Activated naive CD4-positive, alpha-beta T cell treated with anti-CD3 and anti-CD28 coated beads for 36 hours (primary cell): Measurements from ENCODE around the gene MSH3. TPM values are rescaled to one million over a fixed set of nuclear protein-coding genes. Genes with fewer than 3 reads are reported as not detected.
"Not testable (repeated sequence)": the region's sequence is repeated elsewhere in the genome, so short reads cannot be mapped to it uniquely, and the experiment has no call there.

Experiments used
- CTCF ChIA-PET: fragments of 350-600 bp; sonication (Branson Sonifier 250); formaldehyde crosslinking; loops from one replicate; lab custom pipeline; 2021; ENCODE audit warnings: antibody characterized with exemption; lab: Charles Lee
- DNase-seq: peaks from one replicate; pipeline ENCODE4 v3.0.0-alpha.2; 2020
- H3K27ac Mint-ChIP-seq: one replicate; pipeline ENCODE4 v1.8.0; 2021; ENCODE audit warnings: mild to moderate bottlenecking, mixed read lengths
- H3K27me3 Mint-ChIP-seq: one replicate; pipeline ENCODE4 v1.8.0; 2021; ENCODE audit warnings: low read depth, mixed read lengths
- H3K36me3 Mint-ChIP-seq: one replicate; pipeline ENCODE4 v1.8.0; 2021; ENCODE audit warnings: low read depth, mixed read lengths
- H3K4me1 Mint-ChIP-seq: one replicate; pipeline ENCODE4 v1.8.0; 2021; ENCODE audit warnings: low read depth, mixed read lengths
- H3K4me3 Mint-ChIP-seq: one replicate; pipeline ENCODE4 v1.8.0; 2021; ENCODE audit warnings: mild to moderate bottlenecking, moderate library complexity, mixed read lengths
- H3K9me3 Mint-ChIP-seq: one replicate; pipeline ENCODE4 v1.8.0; 2021; ENCODE audit warnings: mixed read lengths
- intact Hi-C: fragments of 100-400 bp; cut with micrococcal nuclease; formaldehyde crosslinking; loops from one replicate; pipeline ENCODE4 v1.15.1; 2023
- total RNA-seq, 2 experiments: library from RNA; stranded (reverse); gene quantifications; one replicate each; pipeline ENCODE4 v1.2.3, GENCODE V29; 2021

The MSH3 gene
- total RNA-seq, 2 experiments from 2014 or later = 25.1 to 25.8 TPM

DNA sequence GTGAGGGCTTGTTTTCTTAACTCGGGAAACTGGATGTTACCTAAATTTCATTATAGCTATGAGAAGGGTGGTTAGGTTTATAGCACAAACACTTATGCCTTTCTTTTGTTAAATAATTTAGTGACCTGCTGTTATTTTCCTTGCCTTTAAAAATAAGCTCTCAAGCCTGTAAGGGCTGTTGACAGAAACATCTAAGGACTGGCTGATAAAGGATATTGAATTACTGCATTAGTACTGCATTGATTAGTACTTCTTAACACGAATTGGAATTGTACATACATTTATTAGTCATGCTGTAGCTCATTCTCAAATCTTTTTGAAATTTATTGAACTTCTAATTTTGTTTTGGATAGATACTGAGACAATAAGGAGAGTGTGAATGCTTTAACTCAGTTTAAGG is 85.4 kb downstream of the MSH3 start:
- Mint-ChIP-seq H3K27me3 (no peaks in the 10 kb centered on the region), H3K36me3 (peaks cover 31% of the 10 kb centered on the region), H3K4me3 (no peak overlapping the region), H3K9me3 (no peaks in the 10 kb centered on the region), H3K27ac (no peak overlapping the region), H3K4me1 (peaks cover 4% of the 10 kb centered on the region)
- CTCF ChIA-PET = interaction anchor here (0.7 kb wide), 1 partner anchor 13 kb away, joined by 4 read pairs; no protein-coding TSS in a partner anchor
- no peak for DNase-seq
- intact Hi-C loops = no loop called here

DNA sequence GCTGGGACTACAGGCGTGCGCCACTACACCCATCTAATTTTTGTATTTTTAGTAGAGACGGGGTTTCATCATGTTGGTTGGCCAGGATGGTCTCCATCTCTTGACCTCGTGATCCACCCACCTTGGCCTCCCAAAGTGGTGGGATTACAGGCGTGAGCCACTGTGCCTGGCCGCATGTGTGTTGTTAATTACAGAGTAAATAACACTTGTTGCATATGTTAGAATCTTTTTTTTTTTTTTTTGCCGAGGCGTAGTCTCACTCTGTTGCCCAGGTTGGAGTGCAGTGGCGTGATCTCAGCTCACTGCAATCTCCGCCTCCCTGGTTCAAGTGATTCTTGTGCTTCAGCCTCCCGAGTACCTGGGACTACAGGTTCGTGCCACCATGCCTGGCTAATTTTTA is 86.0 kb downstream of the MSH3 start:
- H3K27ac Mint-ChIP-seq, DNase-seq, H3K4me1 Mint-ChIP-seq, H3K27me3 Mint-ChIP-seq, intact Hi-C loops, H3K9me3 Mint-ChIP-seq, H3K4me3 Mint-ChIP-seq: not testable (repeated sequence)
- H3K36me3 Mint-ChIP-seq = peaks cover 35% of the 10 kb centered on the region
- CTCF ChIA-PET = interaction anchor here (0.7 kb wide), 1 partner anchor 13 kb away, joined by 4 read pairs; no protein-coding TSS in a partner anchor

DNA sequence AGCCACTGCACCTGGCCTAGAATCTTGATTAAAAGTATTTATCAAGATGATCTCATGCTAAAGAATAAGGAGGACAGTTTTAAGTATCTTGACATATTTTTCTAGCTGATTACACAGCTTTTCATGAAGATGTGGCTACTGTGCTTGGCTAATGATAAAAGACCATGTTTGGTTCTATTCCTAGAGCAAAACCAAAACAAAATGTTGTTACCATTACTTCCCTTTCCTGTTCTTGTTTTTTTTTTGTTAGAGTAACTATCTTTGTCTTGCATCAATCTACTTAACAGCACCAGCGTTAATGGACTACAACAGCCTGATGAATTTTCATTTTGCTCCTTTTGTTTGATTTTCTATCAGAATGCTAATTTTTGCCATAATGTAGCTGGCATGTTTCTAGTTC is 86.5 kb downstream of the MSH3 start:
- no peak overlapping the region for H3K27ac Mint-ChIP-seq

DNA sequence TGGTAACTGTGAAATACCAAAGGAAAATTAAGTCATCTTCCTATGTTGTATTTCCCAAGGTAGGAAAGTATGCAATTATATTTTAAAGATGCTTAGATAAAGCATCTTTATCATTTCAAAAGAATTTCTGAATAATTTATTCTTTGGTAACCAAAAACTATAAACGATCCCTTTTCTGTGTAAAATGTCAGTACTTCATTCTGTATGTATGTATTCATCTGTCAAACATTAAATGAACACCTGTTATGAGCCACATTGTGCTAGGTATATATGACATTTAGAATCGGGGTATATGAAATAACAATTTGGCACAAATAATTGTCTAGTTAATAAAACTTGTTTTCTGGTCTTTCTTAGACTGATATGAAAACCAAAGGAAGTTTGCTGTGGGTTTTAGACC is 89.7 kb downstream of the MSH3 start:
- Mint-ChIP-seq H3K4me1 (peaks cover 4% of the 10 kb centered on the region), H3K4me3 (no peak overlapping the region), H3K27ac (no peak overlapping the region), H3K9me3 (no peaks in the 10 kb centered on the region), H3K27me3 (no peaks in the 10 kb centered on the region), H3K36me3 (peaks cover 50% of the 10 kb centered on the region)
- no peak for DNase-seq
- CTCF ChIA-PET = no interaction called here
- intact Hi-C loops = no loop called here

More for the DNA sequence above, 86.5 kb downstream of the MSH3 start:
- Mint-ChIP-seq H3K9me3 (no peaks in the 10 kb centered on the region), H3K36me3 (peaks cover 40% of the 10 kb centered on the region), H3K4me1 (peaks cover 4% of the 10 kb centered on the region), H3K27me3 (no peaks in the 10 kb centered on the region), H3K4me3 (no peak overlapping the region)
- CTCF ChIA-PET = interaction anchor here (0.6 kb wide), 1 partner anchor 30 kb away, joined by 3 read pairs; no protein-coding TSS in a partner anchor
- intact Hi-C loops = no loop called here
- DNase-seq = no peak

DNA sequence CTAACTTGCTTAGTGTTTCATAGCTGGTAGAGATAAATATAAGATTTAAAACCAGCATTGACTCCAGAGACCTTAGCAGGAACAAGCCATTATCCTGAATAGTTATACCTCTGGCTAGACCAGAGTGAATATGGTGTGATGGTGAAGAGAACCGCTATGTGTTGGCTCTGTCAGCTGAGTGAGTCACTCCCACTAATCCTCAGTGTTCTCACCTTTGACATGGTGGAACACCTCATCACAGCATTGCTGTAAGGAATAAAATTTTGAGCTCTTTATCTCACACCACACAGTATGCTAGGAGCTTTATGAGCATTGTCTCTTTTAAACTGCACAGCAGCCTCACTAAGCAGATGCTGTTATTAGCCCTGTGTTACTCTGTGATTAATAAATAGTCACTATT is 91.0 kb downstream of the MSH3 start:
- intact Hi-C loops = no loop called here
- Mint-ChIP-seq H3K9me3 (no peaks in the 10 kb centered on the region), H3K36me3 (peaks cover 56% of the 10 kb centered on the region), H3K4me3 (no peak overlapping the region), H3K27ac (no peak overlapping the region), H3K4me1 (peaks cover 4% of the 10 kb centered on the region), H3K27me3 (no peaks in the 10 kb centered on the region)
- CTCF ChIA-PET = interaction anchor here (0.7 kb wide), 1 partner anchor 421 kb away, joined by 3 read pairs; no protein-coding TSS in a partner anchor
- no peak for DNase-seq

DNA sequence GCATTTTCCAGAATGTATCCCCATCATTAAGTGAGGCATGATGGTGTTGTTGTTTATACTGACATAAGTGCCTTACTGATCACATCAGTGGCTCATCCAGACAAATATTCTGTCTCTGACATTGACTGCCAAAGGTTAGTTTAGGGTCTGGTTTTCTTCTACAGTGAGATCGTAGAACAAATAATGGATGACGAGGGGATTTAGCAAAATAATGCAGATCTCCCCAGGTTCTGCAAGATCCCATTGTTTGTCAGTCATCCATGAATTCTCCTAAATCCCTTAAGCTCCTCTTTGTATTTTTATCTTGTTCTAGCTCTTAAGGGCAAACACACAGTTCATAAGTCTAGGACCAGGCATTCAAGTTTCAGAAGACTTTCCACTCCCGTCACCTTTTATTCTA is 93.5 kb downstream of the MSH3 start:
- Mint-ChIP-seq H3K27me3 (no peaks in the 10 kb centered on the region), H3K27ac (no peak overlapping the region), H3K36me3 (peaks cover 55% of the 10 kb centered on the region), H3K9me3 (peaks cover 2% of the 10 kb centered on the region), H3K4me1 (no peaks in the 10 kb centered on the region), H3K4me3 (no peak overlapping the region)
- DNase-seq = no peak
- CTCF ChIA-PET = no interaction called here
- intact Hi-C loops = no loop called here

DNA sequence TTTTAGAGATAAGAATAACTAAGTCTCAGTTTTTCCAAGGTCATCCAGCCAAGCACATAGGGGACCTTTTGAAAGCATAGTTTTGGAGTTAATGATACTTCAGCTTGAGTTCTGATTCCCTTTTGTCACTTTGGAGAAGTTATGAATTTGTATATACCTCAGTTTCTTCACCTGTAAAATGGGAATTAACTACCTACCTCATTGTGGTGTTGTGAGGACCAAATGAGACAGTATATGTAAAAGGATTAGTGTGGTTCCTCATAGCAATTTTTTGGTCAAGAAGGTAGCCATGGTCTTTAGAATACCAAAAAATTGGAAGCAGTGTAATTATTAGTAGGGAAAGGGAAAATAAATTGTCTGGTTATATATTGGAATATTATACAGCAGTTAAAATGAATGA is 98.0 kb downstream of the MSH3 start:
- no peak for DNase-seq
- Mint-ChIP-seq H3K4me1 (peaks cover 35% of the 10 kb centered on the region), H3K27ac (no peak overlapping the region), H3K4me3 (no peak overlapping the region), H3K27me3 (no peaks in the 10 kb centered on the region), H3K36me3 (peaks cover 28% of the 10 kb centered on the region), H3K9me3 (peaks cover 2% of the 10 kb centered on the region)
- CTCF ChIA-PET = interaction anchor here (0.8 kb wide), 1 partner anchor 63 kb away, joined by 4 read pairs; no protein-coding TSS in a partner anchor
- intact Hi-C loops = no loop called here

DNA sequence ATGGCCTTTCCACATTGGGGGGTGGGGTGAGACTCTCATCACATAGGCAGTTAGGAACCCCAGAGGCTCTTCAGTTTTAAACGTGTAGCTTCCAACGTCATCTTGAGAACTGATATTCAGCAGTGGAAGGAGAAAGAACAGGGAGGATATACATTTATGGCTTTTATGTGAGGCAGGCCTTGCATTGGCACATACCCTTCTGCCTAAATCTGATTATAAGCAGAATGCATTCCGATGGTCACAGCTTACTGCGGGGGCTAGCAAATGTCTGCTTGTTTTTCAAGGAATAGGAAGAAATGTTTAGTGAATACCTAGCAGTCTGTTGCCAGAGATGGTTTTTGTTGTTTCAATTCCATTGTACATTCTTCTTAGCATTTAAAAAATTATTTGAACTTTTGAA is 99.3 kb downstream of the MSH3 start:
- Mint-ChIP-seq H3K27me3 (no peaks in the 10 kb centered on the region), H3K4me1 (peaks cover 44% of the 10 kb centered on the region), H3K36me3 (peaks cover 29% of the 10 kb centered on the region), H3K27ac (no peak overlapping the region), H3K9me3 (peaks cover 2% of the 10 kb centered on the region), H3K4me3 (no peak overlapping the region)
- intact Hi-C loops = loop anchor here (2.0 kb wide), 1 partner anchor 37 kb away; no protein-coding TSS in a partner anchor
- DNase-seq = no peak
- CTCF ChIA-PET = no interaction called here

DNA sequence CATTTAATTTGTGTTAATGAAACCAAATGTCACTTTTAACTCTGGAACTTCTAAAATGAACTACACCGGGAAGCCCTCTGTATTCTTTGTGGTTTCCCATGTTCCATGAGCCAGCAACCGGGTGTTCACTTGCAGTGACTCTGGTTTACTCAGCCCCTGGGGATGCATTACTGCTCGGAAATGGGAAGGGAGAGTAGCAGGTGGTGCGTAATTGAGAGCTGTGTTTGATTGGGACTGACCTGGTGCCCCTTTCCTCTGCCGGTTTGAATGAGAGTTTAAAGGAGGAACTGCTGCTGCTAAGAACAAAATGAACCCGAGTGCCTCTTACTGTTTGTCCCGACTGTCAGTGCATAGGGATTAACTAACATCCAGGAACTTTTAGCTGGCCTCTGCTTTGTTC is 100.4 kb downstream of the MSH3 start:
- H3K27ac Mint-ChIP-seq = peak overlapping the region; percentile 43
- peaks cover 54% of the 10 kb centered on the region for H3K4me1 Mint-ChIP-seq
- no peaks in the 10 kb centered on the region for H3K27me3 Mint-ChIP-seq
- CTCF ChIA-PET = no interaction called here
- peak; percentile 81 for DNase-seq
- H3K36me3 Mint-ChIP-seq = peaks cover 25% of the 10 kb centered on the region
- intact Hi-C loops = loop anchor here (1.0 to 5.0 kb wide), 7 partner anchors 38 to 352 kb away; partner anchors contain the start of genes DHFR, MSH3 and ZFYVE16
- H3K4me3 Mint-ChIP-seq = peak overlapping the region; percentile 32
- peaks cover 2% of the 10 kb centered on the region for H3K9me3 Mint-ChIP-seq

DNA sequence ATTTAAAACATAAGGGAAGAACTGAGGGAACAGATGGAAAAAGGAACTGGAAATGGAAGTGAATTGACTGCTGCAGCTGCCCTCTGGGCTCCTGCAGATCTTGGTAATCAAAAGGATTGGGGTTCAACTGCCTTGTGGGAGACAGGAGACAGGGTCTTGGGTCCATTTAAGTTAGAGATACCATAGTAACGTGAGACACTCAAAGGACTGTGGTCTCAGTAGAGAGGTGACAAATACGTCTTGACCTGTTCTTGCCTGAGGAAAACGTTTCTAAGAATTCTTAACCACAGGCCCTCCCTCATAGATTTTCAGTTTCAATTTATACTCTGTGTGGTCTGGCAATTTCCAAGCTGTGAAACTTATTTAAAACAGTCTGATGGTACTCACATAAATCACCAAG is 101.2 kb downstream of the MSH3 start:
- no peaks in the 10 kb centered on the region for H3K27me3 Mint-ChIP-seq
- H3K4me3 Mint-ChIP-seq = peak overlapping the region; percentile 32
- H3K36me3 Mint-ChIP-seq = peaks cover 22% of the 10 kb centered on the region
- intact Hi-C loops = loop anchor here (1.0 to 5.0 kb wide), 8 partner anchors 39 to 545 kb away; partner anchors contain the start of genes DHFR, MSH3, ZCCHC9 and ZFYVE16
- CTCF ChIA-PET = no interaction called here
- peaks cover 2% of the 10 kb centered on the region for H3K9me3 Mint-ChIP-seq
- peaks cover 58% of the 10 kb centered on the region for H3K4me1 Mint-ChIP-seq
- peak; percentile 22 for DNase-seq
- H3K27ac Mint-ChIP-seq = peak overlapping the region; percentile 43

DNA sequence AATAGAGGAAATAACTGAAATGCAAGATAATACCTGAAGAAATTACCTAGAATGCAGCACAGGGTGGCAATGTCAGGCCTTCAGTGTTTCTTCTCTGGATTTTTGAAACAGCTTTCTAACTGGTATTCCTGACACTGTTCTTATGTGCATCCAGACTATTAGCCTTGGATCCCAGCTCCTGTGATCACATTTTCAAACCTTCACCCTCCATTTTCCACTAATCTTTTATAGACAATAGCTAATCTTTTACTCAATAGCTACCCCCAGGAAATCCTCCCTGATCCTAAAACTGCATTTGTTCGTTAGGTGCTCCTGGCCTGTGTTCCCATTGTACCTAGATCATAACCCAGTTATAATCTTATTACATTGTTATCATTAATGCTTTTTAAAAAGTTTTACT is 101.8 kb downstream of the MSH3 start:
- H3K36me3 Mint-ChIP-seq = peaks cover 19% of the 10 kb centered on the region

DNA sequence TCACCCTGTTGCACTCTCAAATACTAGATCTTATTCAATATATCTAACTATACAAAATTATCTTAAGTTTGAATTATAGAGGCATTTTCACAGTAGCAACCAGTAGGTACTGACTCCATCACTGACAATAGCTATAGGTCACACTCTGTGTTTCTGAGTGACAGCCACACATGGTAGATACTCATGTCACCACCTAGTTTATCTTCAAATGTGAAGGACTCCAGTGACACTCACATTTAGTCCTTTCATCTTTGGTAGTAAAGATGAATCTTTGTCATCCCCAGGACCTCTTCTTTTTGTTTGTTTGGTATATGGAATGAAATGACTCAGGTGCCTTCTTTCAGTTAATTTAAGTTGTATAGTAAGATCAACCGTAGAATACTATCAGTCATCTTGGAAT is 102.8 kb downstream of the MSH3 start:
- Mint-ChIP-seq H3K4me3 (no peak overlapping the region), H3K4me1 (peaks cover 69% of the 10 kb centered on the region), H3K36me3 (peaks cover 18% of the 10 kb centered on the region), H3K27me3 (no peaks in the 10 kb centered on the region), H3K9me3 (peaks cover 2% of the 10 kb centered on the region), H3K27ac (no peak overlapping the region)
- CTCF ChIA-PET = no interaction called here
- peak; percentile 17 for DNase-seq
- intact Hi-C loops = loop anchor here (1.0 to 5.0 kb wide), 4 partner anchors 32 to 544 kb away; partner anchors contain the start of genes ZCCHC9 and ZFYVE16

More for the DNA sequence above, 101.8 kb downstream of the MSH3 start:
- Mint-ChIP-seq H3K9me3 (peaks cover 2% of the 10 kb centered on the region), H3K4me3 (no peak overlapping the region), H3K27me3 (no peaks in the 10 kb centered on the region), H3K27ac (no peak overlapping the region), H3K4me1 (peaks cover 64% of the 10 kb centered on the region)
- CTCF ChIA-PET = no interaction called here
- no peak for DNase-seq
- intact Hi-C loops = loop anchor here (2.0 to 5.0 kb wide), 3 partner anchors 349 to 545 kb away; partner anchors contain the start of genes ZCCHC9 and ZFYVE16
